Activated CD8-positive, alpha-beta memory T cell treated with anti-CD3 and anti-CD28 coated beads for 48 hours (primary cell): ENCODE results near the gene ENDOV.
A peak's percentile ranks its signal among the peaks of the same experiment; 100 is the strongest.

ENCODE experiments used
- DNase-seq, 3 experiments: peaks; one replicate each; pipeline ENCODE4 v3.0.0-alpha.2; 2020; ENCODE audit warnings: low read depth in 2 of 3, low spot score in 2 of 3

The ENDOV gene

GRCh38 chr17:80414508-80414802, 512 bp upstream of the ENDOV start:
- no peak for DNase-seq

GRCh38 chr17:80415626-80416137, 715 bp downstream of the ENDOV start:
- no peak for DNase-seq

DNA sequence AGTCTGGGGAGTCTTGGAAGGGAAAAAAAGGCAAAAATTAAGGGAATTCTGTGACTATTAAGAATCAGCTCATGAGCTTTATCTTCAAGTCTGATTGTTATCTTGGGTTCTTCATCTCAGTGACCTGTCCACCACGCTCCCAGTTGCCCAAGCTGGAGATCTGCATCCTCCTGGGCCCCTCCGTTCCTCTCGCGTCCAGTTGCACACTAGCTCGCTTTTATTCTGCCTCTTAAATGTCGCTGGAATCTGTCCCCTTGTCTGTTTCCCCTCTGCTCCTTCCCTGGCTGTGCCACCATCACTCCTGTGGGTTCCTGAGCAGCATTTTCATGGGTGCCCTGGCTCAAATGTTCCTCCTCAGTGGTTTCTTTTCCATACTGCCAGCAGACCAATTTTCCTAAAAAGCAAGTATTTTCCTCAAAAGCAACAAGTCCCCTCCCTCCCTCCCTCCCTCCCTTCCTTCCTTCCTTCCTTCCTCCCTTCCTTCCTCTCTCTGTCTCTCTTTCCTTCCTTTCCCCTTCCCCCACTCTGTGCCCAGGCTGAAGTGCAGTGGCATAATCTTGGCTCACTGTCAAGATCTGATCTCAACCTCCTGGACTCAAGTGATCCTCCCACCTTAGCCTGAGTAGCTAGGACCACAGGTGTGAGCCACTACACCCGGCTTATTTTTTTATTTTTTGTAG, 1.4 kb downstream of the ENDOV start:
- DNase-seq, result no peak

- no peak for DNase-seq
These were observed 1.9 kb downstream of the ENDOV start for GRCh38 chr17:80416940-80417293.

GRCh38 chr17:80418589-80418988, 3.6 kb downstream of the ENDOV start:
- DNase-seq, result no peak

DNA sequence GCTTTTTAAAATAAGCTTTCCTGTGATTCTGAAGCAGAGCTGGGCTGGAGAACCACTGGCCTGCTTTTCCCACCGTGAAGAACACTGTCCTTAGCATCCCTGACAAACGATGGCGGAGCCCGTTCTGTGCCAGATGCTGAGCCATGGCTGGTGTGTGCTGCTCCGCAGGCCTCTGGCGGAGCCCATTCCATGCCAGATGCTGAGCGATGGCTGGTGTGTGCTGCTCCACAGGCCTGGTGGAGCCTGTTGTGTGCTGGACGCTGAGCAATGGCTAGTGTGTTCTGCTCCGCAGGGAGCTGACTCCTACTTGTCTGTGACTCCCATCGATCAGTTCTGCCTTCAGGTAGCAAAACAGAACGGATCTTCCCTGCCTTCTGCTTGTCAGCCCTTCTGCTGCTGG, 4.3 kb downstream of the ENDOV start:
- no peak for DNase-seq

DNA sequence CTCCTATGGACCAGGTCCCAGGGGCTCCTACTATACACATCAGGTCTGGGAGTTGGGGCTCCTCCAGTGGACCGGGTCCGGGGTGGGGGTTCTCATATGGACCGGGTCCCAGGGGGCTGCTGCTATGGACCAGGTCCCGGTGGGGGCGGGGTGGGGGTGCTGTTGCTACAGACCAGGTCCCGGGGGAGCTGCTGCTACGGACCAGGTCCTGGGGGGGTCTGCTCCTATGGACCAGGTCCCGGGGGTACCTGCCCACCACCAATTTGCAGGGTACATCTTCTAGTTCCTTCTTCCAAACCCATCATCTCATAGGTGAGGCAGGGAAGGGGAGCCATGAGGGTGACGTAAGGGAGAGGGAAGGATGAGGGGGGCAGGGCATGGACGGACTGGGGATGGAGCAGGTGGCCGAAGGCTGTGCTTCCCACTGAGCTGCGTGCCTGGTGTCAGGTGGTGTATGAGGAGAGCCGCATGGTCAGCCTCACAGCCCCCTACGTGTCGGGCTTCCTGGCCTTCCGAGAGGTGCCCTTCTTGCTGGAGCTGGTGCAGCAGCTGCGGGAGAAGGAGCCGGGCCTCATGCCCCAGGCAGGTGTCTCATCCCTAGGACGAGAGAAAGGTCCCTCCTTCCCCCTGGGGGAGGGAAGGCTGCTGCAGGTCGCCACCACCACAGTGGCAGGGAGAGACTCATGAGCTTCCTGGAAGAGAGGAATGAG, 6.6 kb downstream of the ENDOV start:
- no peak for DNase-seq

DNA sequence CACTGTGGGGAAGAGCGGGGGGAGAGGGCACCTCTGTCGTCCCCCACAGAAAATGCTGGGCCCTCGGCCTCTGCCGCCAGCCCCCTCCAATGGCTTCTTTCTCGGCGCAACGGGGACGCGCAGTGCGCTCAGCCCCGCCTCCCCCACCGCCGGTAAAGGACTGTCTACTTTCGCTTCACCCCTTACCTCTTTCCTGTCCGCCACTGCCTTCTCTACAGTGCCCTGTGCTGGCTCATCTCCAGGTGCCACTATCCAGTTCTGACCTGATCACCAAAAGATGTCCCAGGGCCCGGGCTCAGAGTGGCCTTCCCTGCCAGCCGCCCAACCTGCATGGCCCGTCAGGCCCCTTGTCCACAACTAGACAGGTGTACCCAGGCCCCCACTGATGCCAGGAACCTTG, 7.3 kb downstream of the ENDOV start:
- DNase-seq, result no peak

DNA sequence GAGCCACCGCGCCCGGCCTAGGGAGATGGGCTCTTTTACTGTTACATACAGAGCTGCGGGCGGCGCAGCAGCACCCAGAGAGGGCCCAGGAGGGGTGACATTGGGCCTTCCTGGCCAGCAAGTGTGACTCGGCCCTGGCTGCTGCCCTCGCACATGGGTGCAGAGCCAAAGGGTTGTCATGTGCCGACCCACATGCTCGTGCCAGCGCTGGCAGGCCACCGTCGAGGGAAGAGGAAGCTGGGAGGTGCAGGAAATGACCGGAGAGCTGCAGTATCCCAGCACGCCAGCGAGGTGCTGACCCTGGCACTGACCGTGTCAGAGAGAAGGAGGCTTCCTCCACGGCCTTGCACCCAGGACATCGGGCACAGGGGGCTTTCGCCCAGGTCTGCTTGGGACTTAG, 8.0 kb downstream of the ENDOV start:
- no peak for DNase-seq

DNA sequence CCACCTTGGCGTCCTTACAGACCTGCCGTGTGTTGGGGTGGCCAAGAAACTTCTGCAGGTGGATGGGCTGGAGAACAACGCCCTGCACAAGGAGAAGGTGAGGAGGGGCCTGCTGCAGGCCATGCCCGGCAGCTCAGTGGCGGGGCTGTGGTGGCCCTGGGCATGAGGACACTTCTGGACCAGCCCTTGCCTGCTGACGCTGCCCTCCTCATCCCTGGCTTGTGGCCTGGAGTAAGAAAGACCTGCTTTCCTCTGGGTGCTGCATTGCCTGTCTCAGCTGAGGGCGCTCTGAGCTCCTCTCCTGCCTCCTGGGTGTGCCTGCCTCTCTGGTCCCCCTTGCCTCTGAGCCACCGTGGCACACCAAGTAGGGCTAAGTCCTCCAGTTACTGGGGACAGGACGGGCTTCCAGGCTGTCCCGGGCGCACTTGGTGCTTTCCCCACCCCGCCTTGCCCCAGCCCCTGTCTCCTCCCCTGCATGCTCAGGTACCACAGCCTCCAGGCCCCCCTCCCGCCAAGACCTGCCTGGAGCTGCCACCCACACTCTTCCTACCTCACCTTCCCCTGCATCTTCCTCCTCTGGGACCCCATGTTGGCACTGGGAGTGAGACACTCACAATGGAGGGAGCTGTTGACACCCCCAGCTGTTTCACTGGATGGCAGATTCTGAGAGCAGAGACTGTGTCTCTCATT, 8.7 kb downstream of the ENDOV start:
- DNase-seq, result no peak

- DNase-seq, result no peak
These were observed 9.3 kb downstream of the ENDOV start for GRCh38 chr17:80424261-80424660.

- DNase-seq, result no peak
These were observed 10.2 kb downstream of the ENDOV start for GRCh38 chr17:80424878-80425765.

DNA sequence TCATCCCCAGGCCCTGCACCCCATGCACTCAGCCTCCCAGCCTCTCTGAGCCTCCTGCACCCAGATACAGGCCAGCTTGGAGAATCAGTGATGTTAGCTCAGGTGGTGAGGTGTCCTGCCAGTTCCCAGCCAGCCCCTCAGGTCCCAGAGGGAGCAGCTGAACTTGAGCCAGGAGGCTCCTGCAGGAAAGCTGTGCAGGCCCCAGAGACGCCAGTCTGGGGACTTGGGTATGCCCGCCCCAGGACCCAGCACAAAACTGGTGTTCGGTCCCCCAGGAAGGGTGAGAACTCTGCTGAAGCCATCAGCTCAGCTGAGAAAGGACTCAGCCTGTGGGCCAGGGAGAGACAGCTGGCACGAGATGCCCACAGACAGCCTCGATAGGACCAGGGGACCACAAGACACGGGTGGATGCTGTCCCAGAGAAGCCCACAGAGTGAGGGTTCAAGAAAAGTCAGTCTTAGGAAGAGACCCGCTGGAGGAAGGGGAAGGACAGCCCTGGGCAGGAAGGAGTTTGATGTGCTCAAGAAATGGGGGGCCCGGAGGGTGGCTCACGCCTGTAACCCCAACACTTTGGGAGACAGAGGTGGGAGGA, 11.0 kb downstream of the ENDOV start:
- no peak for DNase-seq

GRCh38 chr17:80426671-80427326, 11.8 kb downstream of the ENDOV start:
- peak; percentile 70 to 83 (median 80) for DNase-seq

- DNase-seq, result no peak
These were observed 12.7 kb downstream of the ENDOV start for GRCh38 chr17:80427366-80428282.

GRCh38 chr17:80428363-80428762, 13.4 kb downstream of the ENDOV start:
- DNase-seq, result no peak

- no peak for DNase-seq
These were observed 13.8 kb downstream of the ENDOV start for GRCh38 chr17:80428796-80429195.

DNA sequence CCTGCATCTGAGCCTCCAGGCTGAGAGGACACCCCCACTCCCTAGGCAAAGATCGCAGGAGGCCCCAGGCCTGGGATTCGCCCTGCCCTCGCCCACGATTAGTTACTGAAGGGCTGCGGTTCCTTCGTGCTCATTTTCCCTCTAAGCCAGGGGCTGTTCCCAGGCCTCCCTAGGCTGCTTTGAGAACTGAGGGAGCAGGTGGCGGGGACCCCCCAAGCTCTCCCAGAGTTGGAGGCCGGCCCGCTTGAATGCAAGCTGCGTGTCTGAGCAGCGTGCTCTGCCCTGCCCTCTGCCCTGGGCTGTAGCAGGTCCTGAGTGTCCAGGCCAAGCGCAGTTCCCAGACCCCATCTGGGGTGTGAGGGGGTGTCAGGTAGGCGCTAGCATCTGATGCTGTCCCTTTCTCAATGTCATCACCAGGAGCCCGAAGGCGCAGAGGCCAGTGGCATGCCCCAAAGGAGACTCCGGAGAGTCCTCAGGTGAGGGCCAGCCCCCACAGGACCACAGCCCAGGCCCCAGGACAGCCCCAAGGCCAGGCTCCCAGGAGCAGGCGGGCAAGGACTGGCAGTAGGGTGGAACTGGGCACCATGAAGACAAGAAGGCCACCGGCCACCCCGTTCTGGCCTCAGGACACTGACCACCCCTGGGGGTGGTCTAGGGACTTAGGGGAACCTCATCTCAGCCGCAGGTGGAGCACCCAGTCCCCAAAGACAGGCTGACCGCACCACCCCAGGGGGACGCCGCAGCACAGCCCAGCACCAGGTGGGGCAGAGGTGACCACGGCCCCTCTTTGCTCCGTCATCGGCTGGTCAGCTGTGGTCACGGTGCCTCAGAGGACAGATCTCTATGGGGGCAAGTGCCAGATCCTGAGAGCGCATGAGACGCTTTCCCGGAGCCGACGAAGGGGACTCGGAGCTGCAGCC, 14.6 kb downstream of the ENDOV start:
- no peak for DNase-seq
